ENCODE data around the gene ZMAT5.

GRCh38 chr22:29797351-29797750 is 30.5 kb upstream of the ZMAT5 start:
- TF ChIP-seq CTCF (IDR thresholded peaks at IDR 0.05): no peak
- no peak for TF ChIP-seq EP300 (IDR thresholded peaks at IDR 0.05)
- TF ChIP-seq POLR2A (IDR thresholded peaks at IDR 0.05): no peak
- no peak for TF ChIP-seq POLR2AphosphoS5 (IDR thresholded peaks at IDR 0.05)

Data from sigmoid colon (tissue), 4 donors.